ENCODE results near the gene CYP2W1. TPM values are rescaled to one million over a fixed set of nuclear protein-coding genes. Genes with fewer than 3 reads are reported as not detected.
"Not testable (repeated sequence)": the region's sequence is repeated elsewhere in the genome, so short reads cannot be mapped to it uniquely, and the experiment has no call there.

Gene CYP2W1
- total RNA-seq, 1 donor from 2014 or later: not detected

- no peak for TF ChIP-seq CTCF (IDR thresholded peaks at IDR 0.05)
- intact Hi-C loops (cut with micrococcal nuclease): loop anchor here (2.0 kb wide), 1 partner anchor 17 kb away; the partner anchor contains the start of gene COX19
- Mint-ChIP-seq H3K4me1 (peaks cover 3% of the 10 kb centered on the region), H3K4me3 (no peak overlapping the region), H3K9me3 (no peaks in the 10 kb centered on the region), H3K36me3 (ENCODE audit: low read depth) (no peaks in the 10 kb centered on the region), H3K27ac (no peak overlapping the region), H3K27me3 (peaks cover 12% of the 10 kb centered on the region)
- ATAC-seq (ENCODE audit: low read depth) (no peak), DNase-seq (no peak)
- CTCF ChIA-PET: interaction anchor here (0.8 kb wide), 1 partner anchor 35 kb away, joined by 3 read pairs; no protein-coding TSS in a partner anchor
- POLR2A ChIA-PET: interaction anchor here (0.8 kb wide), 1 partner anchor 17 kb away, joined by 4 read pairs; the partner anchor contains the start of gene COX19
These were observed 25.4 kb upstream of the CYP2W1 start for GRCh38 chr7:957418-958220.

- POLR2A ChIA-PET: interaction anchor here (0.7 to 0.8 kb wide), 2 partner anchors 16 to 156 kb away, joined by 3 to 4 read pairs; partner anchors contain the start of gene COX19
- no peaks in the 10 kb centered on the region for H3K36me3 Mint-ChIP-seq (ENCODE audit: low read depth)
- peaks cover 12% of the 10 kb centered on the region for H3K27me3 Mint-ChIP-seq
- CTCF ChIA-PET: no interaction called here
- no peak overlapping the region for H3K4me3 Mint-ChIP-seq
- H3K27ac Mint-ChIP-seq: no peak overlapping the region
- peaks cover 4% of the 10 kb centered on the region for H3K4me1 Mint-ChIP-seq
- DNase-seq (no peak), ATAC-seq (ENCODE audit: low read depth) (no peak)
- H3K9me3 Mint-ChIP-seq: no peaks in the 10 kb centered on the region
- intact Hi-C loops (cut with micrococcal nuclease): no loop called here
- TF ChIP-seq CTCF (IDR thresholded peaks at IDR 0.05): no peak
These were observed 24.5 kb upstream of the CYP2W1 start for GRCh38 chr7:958221-959200.

GRCh38 chr7:959271-959670 is 23.7 kb upstream of the CYP2W1 start:
- POLR2A ChIA-PET: interaction anchor here (0.7 to 0.8 kb wide), 2 partner anchors 16 to 155 kb away, joined by 3 read pairs; partner anchors contain the start of gene COX19
- ATAC-seq (ENCODE audit: low read depth): no peak
- Mint-ChIP-seq H3K27ac (no peak overlapping the region), H3K36me3 (ENCODE audit: low read depth) (no peaks in the 10 kb centered on the region), H3K4me3 (no peak overlapping the region), H3K27me3 (peaks cover 12% of the 10 kb centered on the region), H3K4me1 (peaks cover 8% of the 10 kb centered on the region), H3K9me3 (no peaks in the 10 kb centered on the region)
- intact Hi-C loops (cut with micrococcal nuclease): no loop called here
- CTCF ChIA-PET: no interaction called here
- DNase-seq: no peak
- TF ChIP-seq CTCF (IDR thresholded peaks at IDR 0.05): no peak

- ATAC-seq (ENCODE audit: low read depth); H3K4me3 Mint-ChIP-seq; intact Hi-C loops (cut with micrococcal nuclease); H3K9me3 Mint-ChIP-seq; H3K36me3 Mint-ChIP-seq (ENCODE audit: low read depth); H3K27ac Mint-ChIP-seq; DNase-seq; CTCF ChIA-PET: not testable (repeated sequence)
- H3K27me3 Mint-ChIP-seq: peaks cover 12% of the 10 kb centered on the region
- POLR2A ChIA-PET: interaction anchor here (0.8 kb wide), 1 partner anchor 16 kb away, joined by 3 read pairs; the partner anchor contains the start of gene COX19
- H3K4me1 Mint-ChIP-seq: peaks cover 12% of the 10 kb centered on the region
These were observed 23.2 kb upstream of the CYP2W1 start for GRCh38 chr7:959740-960139.

GRCh38 chr7:960269-960871 is 22.6 kb upstream of the CYP2W1 start:
- no peak overlapping the region for H3K4me3 Mint-ChIP-seq
- CTCF ChIA-PET: no interaction called here
- TF ChIP-seq CTCF (IDR thresholded peaks at IDR 0.05): no peak
- POLR2A ChIA-PET: interaction anchor here (0.8 kb wide), 1 partner anchor 15 kb away, joined by 3 read pairs; the partner anchor contains the start of gene COX19
- ATAC-seq (ENCODE audit: low read depth) (no peak), DNase-seq (no peak)
- intact Hi-C loops (cut with micrococcal nuclease): no loop called here
- no peak overlapping the region for H3K27ac Mint-ChIP-seq
- H3K4me1 Mint-ChIP-seq: peaks cover 15% of the 10 kb centered on the region
- no peaks in the 10 kb centered on the region for H3K9me3 Mint-ChIP-seq
- peaks cover 9% of the 10 kb centered on the region for H3K27me3 Mint-ChIP-seq
- H3K36me3 Mint-ChIP-seq (ENCODE audit: low read depth): no peaks in the 10 kb centered on the region

GRCh38 chr7:960972-961371 is 22.0 kb upstream of the CYP2W1 start:
- POLR2A ChIA-PET; CTCF ChIA-PET; H3K36me3 Mint-ChIP-seq (ENCODE audit: low read depth); H3K27me3 Mint-ChIP-seq; DNase-seq; H3K9me3 Mint-ChIP-seq; ATAC-seq (ENCODE audit: low read depth); intact Hi-C loops (cut with micrococcal nuclease); H3K4me3 Mint-ChIP-seq; H3K27ac Mint-ChIP-seq: not testable (repeated sequence)
- H3K4me1 Mint-ChIP-seq: peaks cover 20% of the 10 kb centered on the region

Data from activated B cell treated with CpG ODN at 0.5 μM for 24 hours (primary cell).